H7 (cell line): Measurements from ENCODE around the gene APBB2. TPM values are rescaled to one million over a fixed set of nuclear protein-coding genes. Genes with fewer than 3 reads are reported as not detected.

ENCODE experiments used
- DNase-seq: peaks from one replicate; pipeline ENCODE4 v3.0.0; 2012
- H3K27me3 ChIP-seq: 2 replicates; pipeline ENCODE4 v1.6.0; 2011; ENCODE audit warnings: mild to moderate bottlenecking, low read length; ENCODE audit not compliant: control insufficient read depth, insufficient read depth
- H3K36me3 ChIP-seq: replicated peaks from 2 replicates; pipeline ENCODE4 v1.5.1; 2011; ENCODE audit warnings: low read length; ENCODE audit not compliant: control insufficient read depth, insufficient read depth
- H3K4me3 ChIP-seq: 2 replicates; pipeline ENCODE4 v1.5.1; 2011; ENCODE audit warnings: low read depth, mild to moderate bottlenecking, control low read depth, low read length, moderate library complexity; ENCODE audit not compliant: insufficient read depth
- total RNA-seq: library from RNA; depleted of rRNA; stranded (reverse); fragments of >200 nt; shearing (Covaris generic); gene quantifications from 2 replicates; pipeline ENCODE4 v1.2.3, GENCODE V29; 2014

The APBB2 gene
- total RNA-seq, 1 experiment from 2014 or later = 33.4 TPM

GRCh38 chr4:40890199-40890598 is 324.1 kb downstream of the APBB2 start:
- H3K36me3 ChIP-seq = no peaks in the 10 kb centered on the region; the same call in 1 of the 2 replicates
- no peak for DNase-seq
- no peaks in the 10 kb centered on the region for H3K27me3 ChIP-seq

DNA sequence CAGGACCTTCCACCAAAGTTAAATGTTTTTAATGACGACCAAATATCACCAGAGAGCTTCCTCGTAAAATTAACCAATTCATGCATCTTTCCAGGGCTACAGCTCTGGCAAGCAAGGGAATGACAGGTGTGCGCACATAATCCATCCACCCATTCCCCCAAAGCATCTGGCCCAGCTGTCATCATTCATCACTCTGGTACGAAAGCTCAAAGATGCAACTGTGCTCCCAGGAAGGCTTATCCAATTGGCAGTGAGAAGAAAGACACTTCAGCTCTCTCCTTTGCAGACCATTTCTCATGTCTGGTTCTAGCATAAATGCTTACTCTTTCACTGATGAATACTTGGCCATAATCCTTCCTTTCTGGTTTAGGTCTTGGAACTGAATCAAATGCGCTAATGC is 325.4 kb downstream of the APBB2 start:
- DNase-seq = no peak
- Histone ChIP-seq H3K36me3 (no peaks in the 10 kb centered on the region; the same call in 1 of the 2 replicates), H3K4me3 (no peak overlapping the region), H3K27me3 (no peaks in the 10 kb centered on the region)

More at GRCh38 chr4:40890199-40890598, 324.1 kb downstream of the APBB2 start:
- no peak overlapping the region for H3K4me3 ChIP-seq

GRCh38 chr4:40887764-40888131 is 326.6 kb downstream of the APBB2 start:
- Histone ChIP-seq H3K27me3 (no peaks in the 10 kb centered on the region), H3K36me3 (no peaks in the 10 kb centered on the region; the same call in 1 of the 2 replicates), H3K4me3 (no peak overlapping the region)
- no peak for DNase-seq

DNA sequence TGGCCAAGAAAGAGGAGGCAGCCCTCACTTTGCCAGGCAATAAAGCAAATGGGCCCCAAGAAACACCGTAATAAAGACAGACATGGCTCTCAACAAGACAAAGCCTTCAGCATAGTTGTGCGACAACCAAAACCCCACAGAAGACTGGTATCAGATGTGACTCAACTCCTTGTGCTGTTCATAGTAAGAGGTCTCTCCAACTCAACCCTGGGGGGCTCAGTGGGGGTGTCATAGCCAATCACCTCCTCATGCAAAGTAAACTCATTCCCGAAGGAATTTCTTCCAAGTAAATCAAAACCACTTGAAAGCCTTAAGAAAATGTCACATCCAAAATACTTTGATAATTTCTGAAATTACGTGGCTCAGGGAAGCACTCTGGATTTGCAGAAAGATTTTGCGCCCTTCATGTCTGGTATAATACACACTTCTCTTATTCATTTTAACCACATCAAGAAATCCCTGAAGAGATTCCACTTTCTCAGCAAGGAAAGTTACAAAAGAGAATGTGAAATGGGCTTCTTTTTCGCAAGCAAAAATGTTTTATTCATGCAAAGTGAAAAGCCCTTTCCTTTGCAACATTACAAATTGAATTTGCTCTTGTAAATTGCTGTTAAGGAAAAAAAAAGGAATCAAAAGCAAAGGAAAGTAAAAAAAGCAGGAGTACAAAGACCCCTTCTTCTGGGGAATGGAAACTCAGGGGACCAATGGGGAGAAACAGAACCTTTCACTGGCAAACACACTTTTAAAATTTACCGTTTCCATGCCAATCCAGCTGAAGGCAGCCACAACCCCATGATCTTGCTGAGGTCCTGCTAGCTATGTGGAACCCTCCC is 327.2 kb downstream of the APBB2 start:
- DNase-seq = no peak
- no peak overlapping the region for H3K4me3 ChIP-seq
- H3K36me3 ChIP-seq = no peaks in the 10 kb centered on the region; the same call in 1 of the 2 replicates
- no peaks in the 10 kb centered on the region for H3K27me3 ChIP-seq

GRCh38 chr4:40881851-40882250 is 332.5 kb downstream of the APBB2 start:
- Histone ChIP-seq H3K36me3 (no peaks in the 10 kb centered on the region), H3K27me3 (no peaks in the 10 kb centered on the region), H3K4me3 (no peak overlapping the region)
- no peak for DNase-seq

DNA sequence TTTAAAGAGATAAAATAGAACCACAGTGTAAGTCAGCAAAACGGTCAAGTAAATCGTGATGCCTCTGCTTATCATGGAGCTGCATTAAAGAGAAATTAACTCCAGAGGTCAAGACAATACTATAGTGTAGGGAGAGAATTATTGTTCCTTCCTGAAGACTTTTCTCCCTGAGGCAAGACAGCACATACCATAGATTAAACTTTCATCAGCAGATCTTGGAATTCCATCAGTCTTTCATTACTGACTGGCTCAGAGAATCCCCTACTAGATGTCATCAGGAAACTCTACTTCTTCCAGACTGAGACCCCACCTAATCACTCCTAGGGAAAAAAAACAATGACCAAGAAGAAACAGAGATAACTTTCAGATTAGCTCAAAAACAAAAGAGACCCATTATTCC is 333.2 kb downstream of the APBB2 start:
- Histone ChIP-seq H3K36me3 (no peaks in the 10 kb centered on the region), H3K27me3 (no peaks in the 10 kb centered on the region), H3K4me3 (no peak overlapping the region)
- DNase-seq = no peak

DNA sequence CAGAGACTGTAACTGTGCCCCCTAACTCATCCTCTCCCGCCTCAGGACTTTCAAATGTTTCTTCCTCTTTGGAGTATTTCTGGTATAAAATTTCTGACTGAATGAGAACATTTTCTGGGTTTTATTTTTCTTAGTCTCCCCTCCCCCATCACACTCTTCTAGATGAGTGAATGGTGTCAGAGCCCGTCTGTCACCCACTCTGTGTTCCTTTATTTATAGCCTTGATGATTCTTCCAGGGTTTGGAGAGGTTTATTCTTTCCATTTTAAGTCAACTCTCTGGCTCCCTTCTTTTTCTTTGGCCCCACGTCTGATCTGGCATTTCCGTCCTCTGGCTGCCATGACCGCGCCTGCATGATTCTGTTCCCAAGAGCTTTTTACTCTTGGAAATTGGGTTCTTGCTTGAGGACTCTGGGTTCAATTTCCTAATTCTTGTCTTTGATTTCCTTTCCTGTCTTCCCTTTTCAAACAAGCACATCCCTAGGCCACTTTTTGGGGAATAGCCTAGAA is 335.7 kb downstream of the APBB2 start:
- no peak for DNase-seq
- H3K36me3 ChIP-seq = no peaks in the 10 kb centered on the region
- no peak overlapping the region for H3K4me3 ChIP-seq
- no peaks in the 10 kb centered on the region for H3K27me3 ChIP-seq

- Histone ChIP-seq H3K4me3 (no peak overlapping the region), H3K36me3 (no peaks in the 10 kb centered on the region; the same call in 1 of the 2 replicates), H3K27me3 (no peaks in the 10 kb centered on the region)
- no peak for DNase-seq
These were observed 337.3 kb downstream of the APBB2 start for GRCh38 chr4:40877081-40877480.

DNA sequence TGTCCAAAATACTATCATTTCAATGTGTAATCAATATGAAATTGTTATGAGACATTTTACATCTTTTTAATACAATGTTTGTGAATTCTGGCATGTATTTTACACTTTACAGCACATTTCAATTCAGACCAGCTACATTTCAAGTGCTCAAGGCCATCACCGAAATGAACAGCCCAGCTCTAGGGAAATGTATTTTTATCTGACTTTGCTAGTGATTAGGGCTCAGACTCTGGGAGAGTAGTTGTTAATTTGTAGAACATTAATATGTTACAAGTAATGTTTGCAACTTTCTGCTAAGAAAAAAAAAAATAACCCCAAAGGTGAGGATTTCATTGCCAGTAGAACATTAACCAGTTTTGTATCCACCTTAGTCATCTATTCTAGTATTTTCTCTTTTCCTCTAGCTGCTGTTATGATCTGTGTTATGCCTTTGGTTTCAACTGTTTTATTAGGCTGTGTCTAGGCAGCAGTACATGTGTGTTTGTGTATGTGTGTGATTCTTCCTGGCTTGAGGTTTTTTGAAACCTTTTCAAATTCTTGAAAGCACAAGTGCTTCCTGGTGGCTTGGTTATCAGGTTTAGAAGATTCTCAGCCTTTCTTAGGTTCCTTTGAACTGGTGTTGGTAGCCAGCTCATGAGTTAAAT is 338.7 kb downstream of the APBB2 start:
- H3K36me3 ChIP-seq = no peaks in the 10 kb centered on the region; the same call in 1 of the 2 replicates
- no peaks in the 10 kb centered on the region for H3K27me3 ChIP-seq
- DNase-seq = no peak
- H3K4me3 ChIP-seq = no peak overlapping the region

- H3K27me3 ChIP-seq = no peaks in the 10 kb centered on the region
- DNase-seq = no peak
- no peak overlapping the region for H3K4me3 ChIP-seq
- H3K36me3 ChIP-seq = no peaks in the 10 kb centered on the region; the same call in 1 of the 2 replicates
These were observed 339.4 kb downstream of the APBB2 start for GRCh38 chr4:40874901-40875300.

- H3K4me3 ChIP-seq = no peak overlapping the region
- H3K36me3 ChIP-seq = no peaks in the 10 kb centered on the region; the same call in 1 of the 2 replicates
- DNase-seq = peak; percentile 46
- no peaks in the 10 kb centered on the region for H3K27me3 ChIP-seq
These were observed 340.0 kb downstream of the APBB2 start for GRCh38 chr4:40874331-40874730.

DNA sequence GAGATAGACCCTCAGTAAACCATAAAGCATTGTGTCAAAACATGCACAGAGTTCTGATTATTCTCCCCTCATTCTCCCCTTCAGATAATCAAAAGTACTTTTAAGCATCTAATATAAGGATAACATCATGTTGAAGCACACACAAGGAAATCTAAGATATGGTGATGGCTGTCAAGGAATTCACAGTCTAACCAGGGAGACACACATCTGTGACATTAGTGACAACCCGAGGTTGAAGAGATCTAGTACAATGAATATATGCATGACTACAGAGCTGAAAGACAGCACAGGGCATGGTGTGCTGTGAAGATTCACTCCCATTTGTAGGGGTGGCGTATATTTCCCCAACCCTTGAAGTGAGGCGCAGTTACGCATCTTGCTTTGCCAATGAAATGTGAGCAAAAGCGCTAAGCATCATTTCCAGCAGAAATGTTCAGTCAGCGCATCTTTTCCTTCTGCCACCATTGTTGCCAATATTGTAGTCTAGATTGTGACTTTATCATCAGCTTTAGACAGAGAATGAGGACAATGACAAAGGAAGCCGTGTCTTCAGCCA is 342.6 kb downstream of the APBB2 start:
- no peak for DNase-seq
- Histone ChIP-seq H3K4me3 (no peak overlapping the region), H3K27me3 (no peaks in the 10 kb centered on the region), H3K36me3 (no peaks in the 10 kb centered on the region; the same call in 1 of the 2 replicates)

DNA sequence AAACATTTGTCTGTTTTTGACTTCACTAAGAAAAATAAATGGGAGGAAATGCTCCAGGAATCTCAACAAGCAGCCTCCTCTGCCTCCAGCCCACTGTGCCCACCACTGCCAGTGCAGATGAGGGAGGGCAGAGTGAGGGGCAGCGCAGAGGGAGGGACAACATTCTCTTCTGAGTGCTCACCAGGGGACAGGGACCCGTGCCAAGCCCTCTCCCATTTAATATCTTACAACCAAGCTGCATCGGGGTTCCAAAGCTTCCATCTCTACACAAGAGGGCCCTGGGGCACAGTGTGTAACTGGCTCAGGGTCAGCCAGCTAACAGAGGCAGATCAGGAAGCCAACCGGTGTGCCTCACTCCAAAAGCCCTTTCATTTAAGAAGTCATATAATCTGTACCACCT is 344.2 kb downstream of the APBB2 start:
- no peaks in the 10 kb centered on the region for H3K27me3 ChIP-seq
- DNase-seq = no peak
- no peaks in the 10 kb centered on the region; the same call in 1 of the 2 replicates for H3K36me3 ChIP-seq
- H3K4me3 ChIP-seq = no peak overlapping the region

- H3K27me3 ChIP-seq = no peaks in the 10 kb centered on the region
- no peak overlapping the region for H3K4me3 ChIP-seq
- DNase-seq = no peak
These were observed 348.6 kb downstream of the APBB2 start for GRCh38 chr4:40865696-40866095.

GRCh38 chr4:40864531-40864930 is 349.8 kb downstream of the APBB2 start:
- Histone ChIP-seq H3K4me3 (no peak overlapping the region), H3K27me3 (no peaks in the 10 kb centered on the region), H3K36me3 (no peaks in the 10 kb centered on the region)
- no peak for DNase-seq

More at GRCh38 chr4:40865696-40866095, 348.6 kb downstream of the APBB2 start:
- no peaks in the 10 kb centered on the region for H3K36me3 ChIP-seq
